HepG2 (cell line): ENCODE results near the gene ZMPSTE24. TPM values are rescaled to one million over a fixed set of nuclear protein-coding genes. Genes with fewer than 3 reads are reported as not detected.
A peak's percentile ranks its signal among the peaks of the same experiment; 100 is the strongest.

Experiments used
- ASH2L ChIP-seq: fragments of 300-600, 200-600 bp; sonication (generic); IDR thresholded peaks from 2 replicates; pipeline ENCODE4 v1.7.0; 2017; ENCODE audit warnings: low read depth, mild to moderate bottlenecking, moderate library complexity, mixed read lengths, low read length; ENCODE audit not compliant: insufficient read length
- ATF6 ChIP-seq: sonication (generic); formaldehyde crosslinking; conservative IDR thresholded peaks from 2 replicates; pipeline ENCODE4 v1.4.0; 2020; ENCODE audit warnings: missing genetic modification reagents
- BRCA1 ChIP-seq: sonication (generic); formaldehyde crosslinking; IDR thresholded peaks from 2 replicates; pipeline ENCODE4 v1.4.0; 2020; ENCODE audit warnings: missing genetic modification reagents
- CENPX ChIP-seq: sonication (generic); formaldehyde crosslinking; IDR thresholded peaks from 2 replicates; pipeline ENCODE4 v1.9.0; 2021; ENCODE audit warnings: mild to moderate bottlenecking, missing genetic modification reagents, moderate library complexity
- ELF1 ChIP-seq: sonication (generic); formaldehyde crosslinking; IDR thresholded peaks from 2 replicates; pipeline ENCODE4 v1.4.0; 2020; ENCODE audit warnings: missing genetic modification reagents
- FOXA3 ChIP-seq: IDR thresholded peaks from 2 replicates; pipeline ENCODE4 v1.6.1; 2016; ENCODE audit warnings: missing genetic modification reagents, missing compliant biosample characterization
- KDM5B ChIP-seq: sonication (generic); formaldehyde crosslinking; IDR thresholded peaks from 2 replicates; pipeline ENCODE4 v1.4.0; 2020; ENCODE audit warnings: missing genetic modification reagents, mild to moderate bottlenecking, borderline replicate concordance
- MBD4 ChIP-seq: IDR thresholded peaks from 2 replicates; pipeline ENCODE4 v1.6.1; 2012; ENCODE audit warnings: low read length, inconsistent platforms, borderline replicate concordance
- NR2F6 ChIP-seq, 2 experiments: IDR thresholded peaks; 2 replicates each; pipeline ENCODE4 v1.6.1; 2016; ENCODE audit warnings: antibody characterized with exemption in 1 of 2, mild to moderate bottlenecking in 1 of 2
- PLSCR1 ChIP-seq: sonication (generic); formaldehyde crosslinking; IDR thresholded peaks from 2 replicates; pipeline ENCODE4 v1.5.0; 2020; ENCODE audit warnings: missing genetic modification reagents, mild to moderate bottlenecking, borderline replicate concordance
- REL ChIP-seq: sonication (generic); formaldehyde crosslinking; conservative IDR thresholded peaks from 2 replicates; pipeline ENCODE4 v1.8.0; 2022; ENCODE audit warnings: mild to moderate bottlenecking, missing genetic modification reagents, moderate library complexity
- SAFB2 ChIP-seq: sonication (generic); formaldehyde crosslinking; IDR thresholded peaks from 2 replicates; pipeline ENCODE4 v1.5.1; 2020; ENCODE audit warnings: missing genetic modification reagents, low read depth, mild to moderate bottlenecking, borderline replicate concordance
- SMARCC2 ChIP-seq: fragments of 450-650 bp; IDR thresholded peaks from 2 replicates; pipeline ENCODE4 v1.6.1; 2017; ENCODE audit warnings: antibody characterized with exemption, mild to moderate bottlenecking
- ZBTB34 ChIP-seq: sonication (generic); formaldehyde crosslinking; IDR thresholded peaks from 2 replicates; pipeline ENCODE4 v1.8.0; 2022; ENCODE audit warnings: mild to moderate bottlenecking, missing genetic modification reagents
- ZBTB7A ChIP-seq: sonication (generic); formaldehyde crosslinking; IDR thresholded peaks from 2 replicates; pipeline ENCODE4 v1.8.0; 2022; ENCODE audit warnings: mild to moderate bottlenecking, missing genetic modification reagents
- ZFP36 ChIP-seq: fragments of 150-350 bp; IDR thresholded peaks from 2 replicates; pipeline ENCODE4 v1.6.1; 2018; ENCODE audit warnings: borderline replicate concordance, low read length, low read depth; ENCODE audit not compliant: partially characterized antibody
- ZNF205 ChIP-seq: IDR thresholded peaks from 2 replicates; pipeline ENCODE4 v1.6.1; 2018; ENCODE audit warnings: missing biosample characterization, missing genetic modification reagents
- ZNF253 ChIP-seq: sonication (generic); formaldehyde crosslinking; IDR thresholded peaks from 2 replicates; pipeline ENCODE4 v1.8.0; 2022; ENCODE audit warnings: mild to moderate bottlenecking, missing genetic modification reagents, borderline replicate concordance
- ZNF589 ChIP-seq: sonication (generic); formaldehyde crosslinking; conservative IDR thresholded peaks from 2 replicates; pipeline ENCODE4 v1.8.0; 2022; ENCODE audit warnings: mild to moderate bottlenecking, moderate library complexity, missing genetic modification reagents
- ZNF691 ChIP-seq: sonication (generic); formaldehyde crosslinking; IDR thresholded peaks from 2 replicates; pipeline ENCODE4 v1.4.0; 2020; ENCODE audit warnings: missing genetic modification reagents, low read depth, mild to moderate bottlenecking, borderline replicate concordance
- ZNF710 ChIP-seq: sonication (generic); formaldehyde crosslinking; IDR thresholded peaks from 2 replicates; pipeline ENCODE4 v1.5.0; 2020; ENCODE audit warnings: mild to moderate bottlenecking, missing genetic modification reagents, borderline replicate concordance
- ZNF780A ChIP-seq: sonication (generic); formaldehyde crosslinking; IDR thresholded peaks from 2 replicates; pipeline ENCODE4 v1.8.0; 2022; ENCODE audit warnings: mild to moderate bottlenecking, missing genetic modification reagents, moderate library complexity
- ZSCAN22 ChIP-seq: sonication (generic); formaldehyde crosslinking; IDR thresholded peaks from 2 replicates; pipeline ENCODE4 v1.4.0; 2020; ENCODE audit warnings: mild to moderate bottlenecking, missing genetic modification reagents
- polyA plus RNA-seq, 8 experiments: library from polyadenylated mRNA; depleted of rRNA in 3 of 8; stranded (reverse) in 7 of 8; unstranded in 1 of 8; fragments of >200 nt; fragmentation: Illumina TruSeq in 4 of 8; extraction: Trizol in 4 of 8; gene quantifications; 2 replicates each; pipeline versions ENCODE4 v1.2.1 to v1.2.3, GENCODE V29; 2011 to 2016; ENCODE audit warnings: low read depth in 4 of 8, missing spikeins in 1 of 8, mixed read lengths in 1 of 8; ENCODE audit not compliant: insufficient read depth in 1 of 8
- total RNA-seq, 5 experiments: library from RNA; depleted of rRNA; stranded (reverse); fragments of >200 nt; fragmentation: Illumina TruSeq; extraction: Trizol; gene quantifications; 2 replicates each; pipeline ENCODE4 v1.2.3, GENCODE V29; 2016; ENCODE audit warnings: low read depth in 1 of 5

ZMPSTE24 gene
- total and polyA plus RNA-seq, 2 of the 13 experiments (the other 11 are each of a cell fraction or from before 2014, with no cell fraction given) = 13.6 to 60.2 TPM

GRCh38 chr1:40338745-40339419 is 80.8 kb downstream of the ZMPSTE24 start (continued):
- TF ChIP-seq ZNF589 (CRISPR knock-in tag) = no peak
- TF ChIP-seq PLSCR1 (CRISPR knock-in tag) = no peak
- 0 out of 2 replicates have a peak, but pooled peaks have one; percentile 31 for TF ChIP-seq ZNF691
- TF ChIP-seq SAFB2 (CRISPR knock-in tag) = 0 out of 2 replicates have a peak, but pooled peaks have one; percentile 18
- no peak for TF ChIP-seq ZBTB34
- TF ChIP-seq MBD4 = no peak
- TF ChIP-seq ZNF253 (CRISPR knock-in tag) = no peak
- TF ChIP-seq ELF1 (CRISPR knock-in tag) = peak; percentile 66
- TF ChIP-seq ATF6 (CRISPR knock-in tag) = no peak
- no peak for TF ChIP-seq ZNF780A (CRISPR knock-in tag)
- TF ChIP-seq ZSCAN22 (CRISPR knock-in tag) = no peak
- no peak for TF ChIP-seq BRCA1 (CRISPR knock-in tag)
- TF ChIP-seq CENPX (CRISPR knock-in tag) = no peak
- no peak for TF ChIP-seq ZBTB7A
- no peak for TF ChIP-seq NR2F6 (IDR thresholded peaks at IDR 0.05)
- no peak; the same call in 1 of the 2 replicates for TF ChIP-seq NR2F6 (CRISPR knock-in tag; IDR thresholded peaks at IDR 0.05)
- no peak for TF ChIP-seq SMARCC2
- no peak for TF ChIP-seq ZNF710
- TF ChIP-seq KDM5B (CRISPR knock-in tag) = no peak
- no peak for TF ChIP-seq ZNF205 (CRISPR knock-in tag)
- no peak for TF ChIP-seq REL (CRISPR knock-in tag)
- peak; percentile 27; the same call in 1 of the 2 replicates for TF ChIP-seq FOXA3 (CRISPR knock-in tag)
- TF ChIP-seq ZFP36 = no peak
- TF ChIP-seq ASH2L = no peak
